Nephron (organoid): Measurements from ENCODE around the gene SYNJ2.

ENCODE experiments used
- H3K27ac Mint-ChIP-seq, 3 experiments: 2 replicates each; pipeline ENCODE4 v1.8.0; 2020; ENCODE audit warnings: mixed read lengths in 3 of 3, mild to moderate bottlenecking in 2 of 3, moderate library complexity in 1 of 3
- H3K27me3 Mint-ChIP-seq: 2 replicates; pipeline ENCODE4 v1.8.0; 2021; ENCODE audit warnings: low read depth, mild to moderate bottlenecking, moderate library complexity, mixed read lengths
- H3K36me3 Mint-ChIP-seq: 2 replicates; pipeline ENCODE4 v1.8.0; 2020; ENCODE audit warnings: low read depth, mixed read lengths
- H3K4me1 Mint-ChIP-seq: 2 replicates; pipeline ENCODE4 v1.8.0; 2020; ENCODE audit warnings: mixed read lengths
- H3K4me3 Mint-ChIP-seq, 3 experiments: 2 replicates each; pipeline ENCODE4 v1.8.0; 2020; ENCODE audit warnings: mild to moderate bottlenecking in 3 of 3, mixed read lengths in 3 of 3, moderate library complexity in 2 of 3
- H3K9me3 Mint-ChIP-seq: 2 replicates; pipeline ENCODE4 v1.8.0; 2020; ENCODE audit warnings: mixed read lengths
- TF ChIP-seq, protein P1 (sequence below), 3 experiments: fragments of 200-600 bp; sonication (generic); IDR thresholded peaks; one replicate each; pipeline ENCODE4 v1.5.0; 2021; ENCODE audit warnings: antibody characterized with exemption in 3 of 3; ENCODE audit not compliant: unreplicated experiment in 3 of 3

SYNJ2 gene

DNA sequence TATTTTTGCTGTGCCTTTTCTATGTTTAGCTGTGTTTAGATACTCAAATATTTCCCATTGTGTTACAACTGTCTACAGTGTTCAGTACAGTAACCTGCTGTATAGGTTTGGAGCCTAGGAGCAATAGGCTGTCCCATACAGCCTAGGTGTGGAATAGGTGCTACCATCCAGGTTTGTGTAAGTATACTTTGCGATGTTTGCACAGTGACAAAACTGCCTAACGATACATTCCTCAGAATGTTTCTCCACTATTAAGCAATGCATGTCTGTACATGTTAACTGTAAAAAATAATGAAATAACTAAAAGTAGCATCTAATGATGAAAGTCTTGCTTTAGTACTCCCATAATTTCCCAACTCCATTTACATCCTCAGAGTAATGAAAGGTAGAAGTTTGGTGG, 140.4 kb downstream of the SYNJ2 start:
- Mint-ChIP-seq H3K9me3 (peaks cover 3% of the 10 kb centered on the region), H3K4me3 (no peak overlapping the region), H3K4me1 (no peaks in the 10 kb centered on the region), H3K27me3 (no peaks in the 10 kb centered on the region), H3K27ac (no peak overlapping the region), H3K36me3 (peaks cover 51% of the 10 kb centered on the region)
- TF ChIP-seq, protein P1, sequence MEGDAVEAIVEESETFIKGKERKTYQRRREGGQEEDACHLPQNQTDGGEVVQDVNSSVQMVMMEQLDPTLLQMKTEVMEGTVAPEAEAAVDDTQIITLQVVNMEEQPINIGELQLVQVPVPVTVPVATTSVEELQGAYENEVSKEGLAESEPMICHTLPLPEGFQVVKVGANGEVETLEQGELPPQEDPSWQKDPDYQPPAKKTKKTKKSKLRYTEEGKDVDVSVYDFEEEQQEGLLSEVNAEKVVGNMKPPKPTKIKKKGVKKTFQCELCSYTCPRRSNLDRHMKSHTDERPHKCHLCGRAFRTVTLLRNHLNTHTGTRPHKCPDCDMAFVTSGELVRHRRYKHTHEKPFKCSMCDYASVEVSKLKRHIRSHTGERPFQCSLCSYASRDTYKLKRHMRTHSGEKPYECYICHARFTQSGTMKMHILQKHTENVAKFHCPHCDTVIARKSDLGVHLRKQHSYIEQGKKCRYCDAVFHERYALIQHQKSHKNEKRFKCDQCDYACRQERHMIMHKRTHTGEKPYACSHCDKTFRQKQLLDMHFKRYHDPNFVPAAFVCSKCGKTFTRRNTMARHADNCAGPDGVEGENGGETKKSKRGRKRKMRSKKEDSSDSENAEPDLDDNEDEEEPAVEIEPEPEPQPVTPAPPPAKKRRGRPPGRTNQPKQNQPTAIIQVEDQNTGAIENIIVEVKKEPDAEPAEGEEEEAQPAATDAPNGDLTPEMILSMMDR (IDR thresholded peaks at IDR 0.05; ENCODE audit: unreplicated experiment in 3 of 3) = no peak

DNA sequence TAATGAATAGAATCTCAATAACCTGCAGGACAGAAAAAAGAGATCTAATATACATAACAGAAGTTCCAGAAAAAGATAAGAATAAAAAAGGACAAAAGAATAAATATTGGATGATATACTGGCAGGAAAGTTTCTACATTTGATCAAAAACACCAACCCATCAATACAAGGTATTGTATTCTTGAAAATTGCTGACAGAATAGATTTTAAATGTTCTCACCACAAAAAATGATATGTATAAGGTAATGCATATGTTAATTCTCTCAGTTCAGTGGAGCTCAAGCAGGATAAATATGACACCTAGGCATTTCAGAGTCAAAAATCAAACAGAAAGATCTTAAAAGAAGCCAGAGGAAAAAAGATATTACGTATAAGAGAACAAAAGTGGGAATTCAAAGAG, 142.6 kb downstream of the SYNJ2 start:
- Mint-ChIP-seq H3K4me1 (no peaks in the 10 kb centered on the region), H3K9me3 (peaks cover 3% of the 10 kb centered on the region), H3K4me3 (no peak overlapping the region), H3K27ac (no peak overlapping the region), H3K27me3 (no peaks in the 10 kb centered on the region), H3K36me3 (peaks cover 53% of the 10 kb centered on the region)
- TF ChIP-seq, protein P1 (IDR thresholded peaks at IDR 0.05; ENCODE audit: unreplicated experiment in 3 of 3) = no peak

DNA sequence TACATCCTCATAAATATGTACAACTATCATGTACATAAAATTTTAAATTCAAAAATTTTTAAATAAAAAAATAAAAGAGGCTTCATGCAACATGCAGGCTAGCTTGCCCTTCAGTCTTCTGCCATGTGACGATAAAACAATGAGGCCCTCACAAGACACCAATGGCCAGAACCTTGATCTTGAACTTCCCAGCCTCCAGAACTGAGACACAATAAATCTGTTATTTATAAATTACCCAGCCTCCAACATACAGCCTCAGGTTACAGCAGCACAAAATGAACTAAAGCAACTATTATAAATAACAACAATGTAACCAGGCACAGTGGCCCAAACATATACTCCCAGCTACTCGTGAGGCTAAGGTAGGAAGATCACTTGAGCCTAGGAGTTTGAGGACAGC, 143.6 kb downstream of the SYNJ2 start:
- H3K27me3 Mint-ChIP-seq = no peaks in the 10 kb centered on the region
- peaks cover 3% of the 10 kb centered on the region for H3K9me3 Mint-ChIP-seq
- H3K4me1 Mint-ChIP-seq = no peaks in the 10 kb centered on the region
- peaks cover 53% of the 10 kb centered on the region for H3K36me3 Mint-ChIP-seq
- no peak overlapping the region for H3K4me3 Mint-ChIP-seq
- TF ChIP-seq, protein P1 (IDR thresholded peaks at IDR 0.05; ENCODE audit: unreplicated experiment in 3 of 3) = no peak
- no peak overlapping the region for H3K27ac Mint-ChIP-seq

DNA sequence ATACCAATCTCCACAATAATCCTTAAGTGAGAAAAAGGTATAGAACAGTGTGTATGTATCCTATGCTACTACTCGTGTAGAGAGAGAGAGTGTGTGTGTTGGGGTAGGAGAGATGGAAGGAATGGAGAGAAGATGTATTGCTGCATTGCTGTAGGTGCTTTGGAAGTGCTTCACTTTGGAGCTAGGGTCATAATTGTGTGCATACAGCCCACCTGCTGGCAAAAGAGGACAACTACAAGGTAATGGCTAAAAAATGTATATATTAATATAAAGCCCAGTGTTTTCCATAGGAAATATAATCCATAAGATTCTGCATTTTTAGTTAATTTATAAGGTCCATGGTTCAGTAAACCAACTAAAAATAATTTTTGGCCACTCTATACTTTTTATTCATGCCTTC, 150.3 kb downstream of the SYNJ2 start:
- Mint-ChIP-seq H3K27me3 (no peaks in the 10 kb centered on the region), H3K9me3 (no peaks in the 10 kb centered on the region), H3K36me3 (peaks cover 11% of the 10 kb centered on the region), H3K4me1 (no peaks in the 10 kb centered on the region), H3K4me3 (no peak overlapping the region), H3K27ac (no peak overlapping the region)
- TF ChIP-seq, protein P1 (IDR thresholded peaks at IDR 0.05; ENCODE audit: unreplicated experiment in 3 of 3) = peak; percentile 47 to 57 (median 56)

GRCh38 chr6:158142789-158143188, 161.1 kb downstream of the SYNJ2 start:
- TF ChIP-seq, protein P1 (IDR thresholded peaks at IDR 0.05; ENCODE audit: unreplicated experiment in 3 of 3) = no peak
- H3K9me3 Mint-ChIP-seq = no peaks in the 10 kb centered on the region
- H3K27ac Mint-ChIP-seq = no peak overlapping the region
- H3K4me3 Mint-ChIP-seq = no peak overlapping the region
- H3K36me3 Mint-ChIP-seq = peaks cover 43% of the 10 kb centered on the region
- no peaks in the 10 kb centered on the region for H3K27me3 Mint-ChIP-seq
- H3K4me1 Mint-ChIP-seq = no peaks in the 10 kb centered on the region

DNA sequence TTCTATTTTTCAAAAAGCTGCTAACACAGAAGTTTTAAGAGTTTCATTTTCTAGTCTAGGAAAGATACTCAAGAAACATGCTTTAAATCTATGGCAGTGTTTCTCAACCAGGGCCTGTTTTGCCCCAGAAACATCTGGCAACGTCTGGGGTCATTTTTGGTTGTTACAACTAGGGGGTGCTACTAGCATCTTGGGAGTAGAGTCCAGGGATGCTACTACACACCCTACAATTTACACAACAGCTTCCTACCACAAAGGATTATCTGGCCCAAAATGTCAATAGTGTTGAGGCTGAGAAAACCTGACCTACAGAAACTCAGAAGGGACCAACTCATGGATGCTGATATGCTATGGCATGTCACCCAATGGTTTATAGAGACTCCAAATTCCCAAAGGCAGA, 162.0 kb downstream of the SYNJ2 start:
- Mint-ChIP-seq H3K36me3 (peaks cover 43% of the 10 kb centered on the region), H3K27ac (no peak overlapping the region), H3K9me3 (no peaks in the 10 kb centered on the region), H3K4me3 (no peak overlapping the region), H3K4me1 (no peaks in the 10 kb centered on the region), H3K27me3 (no peaks in the 10 kb centered on the region)
- TF ChIP-seq, protein P1 (IDR thresholded peaks at IDR 0.05; ENCODE audit: unreplicated experiment in 3 of 3) = no peak
